ENCODE results near the gene SLCO4A1. TPM values are rescaled to one million over a fixed set of nuclear protein-coding genes. Genes with fewer than 3 reads are reported as not detected.

The SLCO4A1 gene
- total RNA-seq, 1 donor: under 0.01 TPM

GRCh38 chr20:62657589-62657942 is 15.3 kb downstream of the SLCO4A1 start:
- Histone ChIP-seq H3K4me1 (ENCODE audit: insufficient read depth, low read length) (peaks cover 8% of the 10 kb centered on the region), H3K4me3 (ENCODE audit: insufficient read depth, low read length) (no peak overlapping the region), H3K27me3 (ENCODE audit: insufficient read depth, low read length) (no peaks in the 10 kb centered on the region), H2AFZ (ENCODE audit: low read length) (no peak overlapping the region), H3K36me3 (ENCODE audit: insufficient read depth, low read length) (no peaks in the 10 kb centered on the region), H3K4me2 (ENCODE audit: insufficient read depth, low read length) (no peak overlapping the region), H3K27ac (ENCODE audit: low read depth, low read length) (no peak overlapping the region), H3K79me2 (ENCODE audit: insufficient read depth, low read length) (no peaks in the 10 kb centered on the region), H3K9me3 (ENCODE audit: low read depth, low read length) (no peaks in the 10 kb centered on the region), H4K20me1 (ENCODE audit: insufficient read depth, low read length) (no peaks in the 10 kb centered on the region)
- DNase-seq (ENCODE audit: insufficient read length, low spot score, missing footprints): no peak
- no peak for TF ChIP-seq CTCF (IDR thresholded peaks at IDR 0.05; ENCODE audit: extremely low read depth, low read depth, low read length)

- Histone ChIP-seq H4K20me1 (ENCODE audit: insufficient read depth, low read length) (no peaks in the 10 kb centered on the region), H3K4me1 (ENCODE audit: insufficient read depth, low read length) (peaks cover 4% of the 10 kb centered on the region), H3K27ac (ENCODE audit: low read depth, low read length) (no peak overlapping the region), H3K4me3 (ENCODE audit: insufficient read depth, low read length) (no peak overlapping the region), H3K36me3 (ENCODE audit: insufficient read depth, low read length) (no peaks in the 10 kb centered on the region), H3K27me3 (ENCODE audit: insufficient read depth, low read length) (no peaks in the 10 kb centered on the region), H2AFZ (ENCODE audit: low read length) (no peak overlapping the region), H3K9me3 (ENCODE audit: low read depth, low read length) (no peaks in the 10 kb centered on the region), H3K4me2 (ENCODE audit: insufficient read depth, low read length) (no peak overlapping the region), H3K79me2 (ENCODE audit: insufficient read depth, low read length) (no peaks in the 10 kb centered on the region)
- no peak for TF ChIP-seq CTCF (IDR thresholded peaks at IDR 0.05; ENCODE audit: extremely low read depth, low read depth, low read length)
- no peak for DNase-seq (ENCODE audit: insufficient read length, low spot score, missing footprints)
Observed at GRCh38 chr20:62657956-62658355, 15.7 kb downstream of the SLCO4A1 start.

- no peak for TF ChIP-seq CTCF (IDR thresholded peaks at IDR 0.05; ENCODE audit: extremely low read depth, low read depth, low read length)
- Histone ChIP-seq H2AFZ (ENCODE audit: low read length) (no peak overlapping the region), H3K9me3 (ENCODE audit: low read depth, low read length) (no peaks in the 10 kb centered on the region)
Observed at GRCh38 chr20:62658593-62659178, 16.4 kb downstream of the SLCO4A1 start.

GRCh38 chr20:62659488-62660239 is 17.4 kb downstream of the SLCO4A1 start:
- no peak for TF ChIP-seq CTCF (IDR thresholded peaks at IDR 0.05; ENCODE audit: extremely low read depth, low read depth, low read length)
- no peak overlapping the region for H3K4me2 ChIP-seq (ENCODE audit: insufficient read depth, low read length)
- no peak overlapping the region for H3K4me3 ChIP-seq (ENCODE audit: insufficient read depth, low read length)
- H3K27ac ChIP-seq (ENCODE audit: low read depth, low read length): no peak overlapping the region
- no peak overlapping the region for H2AFZ ChIP-seq (ENCODE audit: low read length)
- H3K4me1 ChIP-seq (ENCODE audit: insufficient read depth, low read length): peaks cover 2% of the 10 kb centered on the region
- H3K9me3 ChIP-seq (ENCODE audit: low read depth, low read length): no peaks in the 10 kb centered on the region
- peaks cover 3% of the 10 kb centered on the region for H3K27me3 ChIP-seq (ENCODE audit: insufficient read depth, low read length)
- no peaks in the 10 kb centered on the region for H3K79me2 ChIP-seq (ENCODE audit: insufficient read depth, low read length)
- no peaks in the 10 kb centered on the region for H4K20me1 ChIP-seq (ENCODE audit: insufficient read depth, low read length)
- DNase-seq (ENCODE audit: insufficient read length, low spot score, missing footprints): no peak
- no peaks in the 10 kb centered on the region for H3K36me3 ChIP-seq (ENCODE audit: insufficient read depth, low read length)

More at GRCh38 chr20:62658593-62659178, 16.4 kb downstream of the SLCO4A1 start:
- H3K27ac ChIP-seq (ENCODE audit: low read depth, low read length): no peak overlapping the region
- H3K27me3 ChIP-seq (ENCODE audit: insufficient read depth, low read length): no peaks in the 10 kb centered on the region
- no peak for DNase-seq (ENCODE audit: insufficient read length, low spot score, missing footprints)
- no peaks in the 10 kb centered on the region for H4K20me1 ChIP-seq (ENCODE audit: insufficient read depth, low read length)
- H3K4me2 ChIP-seq (ENCODE audit: insufficient read depth, low read length): no peak overlapping the region
- peaks cover 2% of the 10 kb centered on the region for H3K4me1 ChIP-seq (ENCODE audit: insufficient read depth, low read length)
- H3K4me3 ChIP-seq (ENCODE audit: insufficient read depth, low read length): no peak overlapping the region
- no peaks in the 10 kb centered on the region for H3K36me3 ChIP-seq (ENCODE audit: insufficient read depth, low read length)
- H3K79me2 ChIP-seq (ENCODE audit: insufficient read depth, low read length): no peaks in the 10 kb centered on the region
